ENCODE data around the gene TCEANC. TPM values are rescaled to one million over a fixed set of nuclear protein-coding genes. Genes with fewer than 3 reads are reported as not detected.

The TCEANC gene
- total RNA-seq, 1 experiment from 2014 or later, result 3.1 TPM

DNA sequence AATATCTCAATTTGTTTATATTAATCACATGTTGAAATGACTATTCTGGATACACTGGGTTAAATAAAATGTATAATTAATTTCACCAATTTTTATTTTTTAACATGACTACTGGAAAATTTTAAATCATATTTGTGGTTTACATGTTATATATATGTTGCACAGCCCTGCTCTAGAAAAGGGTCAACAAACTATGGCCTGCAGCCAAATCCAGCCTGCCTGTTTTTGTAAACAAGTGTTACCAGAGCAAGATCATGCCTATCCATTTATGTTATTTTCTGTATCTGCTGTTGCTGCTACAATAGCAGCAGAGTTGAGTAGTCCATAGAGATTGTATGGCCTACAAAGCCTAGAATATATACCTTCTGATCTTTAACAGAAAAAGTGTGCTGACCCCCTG, 1.2 kb downstream of the TCEANC start:
- TF ChIP-seq, protein P1, sequence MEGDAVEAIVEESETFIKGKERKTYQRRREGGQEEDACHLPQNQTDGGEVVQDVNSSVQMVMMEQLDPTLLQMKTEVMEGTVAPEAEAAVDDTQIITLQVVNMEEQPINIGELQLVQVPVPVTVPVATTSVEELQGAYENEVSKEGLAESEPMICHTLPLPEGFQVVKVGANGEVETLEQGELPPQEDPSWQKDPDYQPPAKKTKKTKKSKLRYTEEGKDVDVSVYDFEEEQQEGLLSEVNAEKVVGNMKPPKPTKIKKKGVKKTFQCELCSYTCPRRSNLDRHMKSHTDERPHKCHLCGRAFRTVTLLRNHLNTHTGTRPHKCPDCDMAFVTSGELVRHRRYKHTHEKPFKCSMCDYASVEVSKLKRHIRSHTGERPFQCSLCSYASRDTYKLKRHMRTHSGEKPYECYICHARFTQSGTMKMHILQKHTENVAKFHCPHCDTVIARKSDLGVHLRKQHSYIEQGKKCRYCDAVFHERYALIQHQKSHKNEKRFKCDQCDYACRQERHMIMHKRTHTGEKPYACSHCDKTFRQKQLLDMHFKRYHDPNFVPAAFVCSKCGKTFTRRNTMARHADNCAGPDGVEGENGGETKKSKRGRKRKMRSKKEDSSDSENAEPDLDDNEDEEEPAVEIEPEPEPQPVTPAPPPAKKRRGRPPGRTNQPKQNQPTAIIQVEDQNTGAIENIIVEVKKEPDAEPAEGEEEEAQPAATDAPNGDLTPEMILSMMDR (conservative IDR thresholded peaks at IDR 0.05; ENCODE audit: low read depth, low read length), result no peak
- TF ChIP-seq EZH2 (IDR thresholded peaks at IDR 0.05; ENCODE audit: borderline replicate concordance, low read depth, low read length, poor library complexity, severe bottlenecking), result no peak
- intact Hi-C loops (cut with micrococcal nuclease; ENCODE audit: unreplicated experiment), result loop anchor here (5.0 kb wide), 1 partner anchor 78 kb away; the partner anchor contains the start of genes OFD1 and TRAPPC2
- H3K27me3 ChIP-seq (replicated peaks; ENCODE audit: insufficient read depth, low read depth, low read length, poor library complexity), result no peaks in the 10 kb centered on the region
- TSS peak; percentile 62 for BruUV-seq (replicated peaks)
- DNase-seq (ENCODE audit: low spot score), result no peak
- ChIA-PET CTCF (no interaction called here), POLR2A (ENCODE audit: low non-redundant PET) (no interaction called here)
- H3K27ac ChIP-seq (ENCODE audit: low read depth, low read length, poor library complexity, severe bottlenecking), result peak overlapping the region; percentile 78
- H3K9me3 ChIP-seq (ENCODE audit: low read depth, low read length, poor library complexity, severe bottlenecking), result no peaks in the 10 kb centered on the region
- H3K4me3 ChIP-seq (ENCODE audit: low read depth, low read length, poor library complexity, severe bottlenecking), result peak overlapping the region; percentile 59
- H3K4me1 ChIP-seq (ENCODE audit: insufficient read depth, low read length, poor library complexity, severe bottlenecking), result no peaks in the 10 kb centered on the region
- no peaks in the 10 kb centered on the region for H3K36me3 ChIP-seq (ENCODE audit: insufficient read depth, low read length, poor library complexity, severe bottlenecking)

DNA sequence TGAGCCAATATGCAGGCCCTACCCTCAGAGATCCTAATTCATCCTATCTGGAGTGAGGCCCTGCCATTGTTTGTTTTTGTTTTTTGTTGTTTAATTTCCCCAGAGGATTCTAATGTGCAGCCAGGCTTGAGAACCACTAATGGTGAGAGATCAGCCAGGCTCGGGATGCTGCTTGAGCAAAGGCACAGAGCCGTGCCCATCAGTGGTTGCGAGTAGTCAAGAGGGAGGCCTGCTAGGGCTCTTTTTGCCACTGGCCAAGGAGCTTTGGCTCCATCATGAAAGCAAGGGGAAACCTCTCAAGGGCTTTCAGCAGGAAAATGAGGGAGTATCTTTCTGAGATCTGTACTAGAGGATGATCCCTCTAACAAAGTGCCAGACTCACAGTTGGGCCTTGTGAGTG, 2.7 kb downstream of the TCEANC start:
- ChIA-PET CTCF (no interaction called here), POLR2A (ENCODE audit: low non-redundant PET) (no interaction called here)
- Histone ChIP-seq H3K4me3 (ENCODE audit: low read depth, low read length, poor library complexity, severe bottlenecking) (no peak overlapping the region), H3K27me3 (replicated peaks; ENCODE audit: insufficient read depth, low read depth, low read length, poor library complexity) (no peaks in the 10 kb centered on the region), H3K27ac (ENCODE audit: low read depth, low read length, poor library complexity, severe bottlenecking) (no peak overlapping the region), H3K9me3 (ENCODE audit: low read depth, low read length, poor library complexity, severe bottlenecking) (no peaks in the 10 kb centered on the region), H3K36me3 (ENCODE audit: insufficient read depth, low read length, poor library complexity, severe bottlenecking) (no peaks in the 10 kb centered on the region), H3K4me1 (ENCODE audit: insufficient read depth, low read length, poor library complexity, severe bottlenecking) (no peaks in the 10 kb centered on the region)
- no peak for DNase-seq (ENCODE audit: low spot score)
- BruUV-seq (replicated peaks), result no TSS peak
- no peak for TF ChIP-seq EZH2 (IDR thresholded peaks at IDR 0.05; ENCODE audit: borderline replicate concordance, low read depth, low read length, poor library complexity, severe bottlenecking)
- TF ChIP-seq, protein P1 (conservative IDR thresholded peaks at IDR 0.05; ENCODE audit: low read depth, low read length), result no peak
- intact Hi-C loops (cut with micrococcal nuclease; ENCODE audit: unreplicated experiment), result no loop called here

DNA sequence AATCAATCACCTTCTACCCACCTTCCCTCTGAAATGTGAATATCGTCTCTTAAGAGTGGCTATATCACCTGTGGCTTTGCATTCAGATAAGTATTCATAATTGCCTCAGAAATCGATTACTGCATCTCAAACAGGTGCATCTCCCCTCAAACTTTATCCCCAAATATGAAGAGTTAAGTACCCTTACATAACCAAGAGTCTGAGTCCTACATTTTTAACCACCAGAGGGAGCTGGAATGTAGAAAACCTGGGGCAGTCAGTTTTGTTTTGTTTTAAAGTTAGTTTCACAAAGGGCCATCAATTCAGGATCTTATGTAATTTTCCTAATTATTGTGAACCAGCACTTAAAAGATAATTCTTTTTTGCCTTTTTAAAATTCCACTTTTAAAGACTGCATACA, 5.7 kb downstream of the TCEANC start:
- ChIA-PET CTCF (interaction anchor here (0.7 to 1.1 kb wide), 2 partner anchors 99 to 152 kb away, joined by 3 to 4 read pairs; no protein-coding TSS in a partner anchor), POLR2A (ENCODE audit: low non-redundant PET) (no interaction called here)
- BruUV-seq (replicated peaks), result no TSS peak
- Histone ChIP-seq H3K4me3 (ENCODE audit: low read depth, low read length, poor library complexity, severe bottlenecking) (no peak overlapping the region), H3K27ac (ENCODE audit: low read depth, low read length, poor library complexity, severe bottlenecking) (no peak overlapping the region), H3K27me3 (replicated peaks; ENCODE audit: insufficient read depth, low read depth, low read length, poor library complexity) (no peaks in the 10 kb centered on the region), H3K9me3 (ENCODE audit: low read depth, low read length, poor library complexity, severe bottlenecking) (no peaks in the 10 kb centered on the region), H3K4me1 (ENCODE audit: insufficient read depth, low read length, poor library complexity, severe bottlenecking) (no peaks in the 10 kb centered on the region), H3K36me3 (ENCODE audit: insufficient read depth, low read length, poor library complexity, severe bottlenecking) (no peaks in the 10 kb centered on the region)
- DNase-seq (ENCODE audit: low spot score), result peak; percentile 72
- intact Hi-C loops (cut with micrococcal nuclease; ENCODE audit: unreplicated experiment), result loop anchor here (1.0 kb wide), 2 partner anchors 90 to 374 kb away; no protein-coding TSS in a partner anchor
- TF ChIP-seq, protein P1 (conservative IDR thresholded peaks at IDR 0.05; ENCODE audit: low read depth, low read length), result peak; percentile 75
- TF ChIP-seq EZH2 (IDR thresholded peaks at IDR 0.05; ENCODE audit: borderline replicate concordance, low read depth, low read length, poor library complexity, severe bottlenecking), result no peak
